ENCODE data around the gene SMIM12. TPM values are rescaled to one million over a fixed set of nuclear protein-coding genes. Genes with fewer than 3 reads are reported as not detected.

SMIM12 gene
- polyA plus RNA-seq, 3 donors, result 31.8 to 121 (median 93.7) TPM

DNA sequence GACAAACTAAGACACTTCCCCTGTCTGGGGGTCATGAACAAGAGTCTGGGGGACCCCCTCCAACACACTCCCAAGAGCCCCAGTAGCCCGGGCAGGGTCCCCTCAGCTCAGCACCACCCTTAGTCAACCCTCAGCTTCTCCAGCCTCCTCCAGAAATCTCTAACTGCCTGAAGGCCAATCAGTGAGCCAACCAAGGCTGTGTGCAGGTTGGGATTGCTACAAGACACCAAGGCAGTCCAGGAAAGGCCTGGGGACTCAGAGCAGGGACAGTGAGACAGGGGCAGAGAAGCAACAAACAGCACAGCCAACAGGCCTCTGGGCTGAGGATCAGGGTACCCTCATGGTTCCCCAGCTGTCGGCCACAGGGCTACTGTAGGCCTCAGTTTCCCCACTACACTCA, 13.3 kb downstream of the SMIM12 start:
- Histone ChIP-seq H3K36me3 (replicated peaks in 1 of 2; ENCODE audit: control insufficient read depth in 1 of 2, insufficient read depth in 2 of 2, low read length in 2 of 2) (peaks cover 13 to 39% of the 10 kb centered on the region in 2 donors), H3K9ac (ENCODE audit: insufficient read depth, low read length, poor library complexity, severe bottlenecking) (no peak overlapping the region), H2AFZ (ENCODE audit: insufficient read depth, low read depth, low read length, poor library complexity, severe bottlenecking) (no peak overlapping the region), H3K79me2 (ENCODE audit: insufficient read depth, low read length) (peaks cover 4% of the 10 kb centered on the region), H4K20me1 (ENCODE audit: insufficient read depth, low read length) (peaks cover 60% of the 10 kb centered on the region), H3K4me3 (replicated peaks in 1 of 3; ENCODE audit: low read depth in 2 of 3, low read length in 3 of 3) (no peak overlapping the region), H3K4me1 (ENCODE audit: control insufficient read depth in 1 of 2, insufficient read depth in 2 of 2, low read length in 2 of 2) (no peaks in the 10 kb centered on the region), H3K4me2 (replicated peaks; ENCODE audit: extremely low read depth, low read length, poor library complexity, severe bottlenecking) (no peak overlapping the region), H3K9me3 (replicated peaks in 1 of 2; ENCODE audit: control insufficient read depth in 1 of 2, insufficient read depth in 1 of 2, low read length in 2 of 2) (no peaks in the 10 kb centered on the region), H3K27ac (ENCODE audit: low read depth in 1 of 2, low read length in 2 of 2) (no peak overlapping the region), H3K27me3 (ENCODE audit: control insufficient read depth in 2 of 2, insufficient read depth in 2 of 2, low read length in 2 of 2) (no peaks in the 10 kb centered on the region)
- TF ChIP-seq CTCF (IDR thresholded peaks at IDR 0.05), result no peak
- Mint-ChIP-seq H3K4me1 (peaks cover 15% of the 10 kb centered on the region), H3K4me3 (no peak overlapping the region), H3K27ac (peak overlapping the region in 1 of 7 donors; percentile 5), H3K9me3 (no peaks in the 10 kb centered on the region), H3K36me3 (peaks cover 28 to 30% of the 10 kb centered on the region in 2 donors), H3K27me3 (ENCODE audit: low read depth in 3 of 3) (peaks cover 0 to 3% (median 0%) of the 10 kb centered on the region in 3 donors)
- DNase-seq, result no peak
- no CpG with 5 or more reads among the region's 2 CpGs for WGBS (ENCODE audit: insufficient coverage)
- intact Hi-C loops (cut with micrococcal nuclease), result loop anchor here in 1 of 2 donors (5.0 kb wide), 1 partner anchor 186 kb away; the partner anchor contains the start of gene ZMYM6

GRCh38 chr1:34845131-34845901, 14.2 kb downstream of the SMIM12 start:
- Mint-ChIP-seq H3K27ac (peak overlapping the region in 1 of 7 donors; percentile 33), H3K4me1 (peaks cover 15% of the 10 kb centered on the region), H3K4me3 (no peak overlapping the region), H3K27me3 (ENCODE audit: low read depth in 3 of 3) (peaks cover 0 to 3% (median 0%) of the 10 kb centered on the region in 3 donors), H3K36me3 (peaks cover 20 to 22% of the 10 kb centered on the region in 2 donors), H3K9me3 (no peaks in the 10 kb centered on the region)
- 89% methylated on average over 7 of the region's 16 CpGs for WGBS (ENCODE audit: insufficient coverage)
- Histone ChIP-seq H4K20me1 (ENCODE audit: insufficient read depth, low read length) (peaks cover 53% of the 10 kb centered on the region), H3K4me2 (replicated peaks; ENCODE audit: extremely low read depth, low read length, poor library complexity, severe bottlenecking) (no peak overlapping the region), H3K79me2 (ENCODE audit: insufficient read depth, low read length) (no peaks in the 10 kb centered on the region), H3K9ac (ENCODE audit: insufficient read depth, low read length, poor library complexity, severe bottlenecking) (no peak overlapping the region), H3K9me3 (replicated peaks in 1 of 2; ENCODE audit: control insufficient read depth in 1 of 2, insufficient read depth in 1 of 2, low read length in 2 of 2) (no peaks in the 10 kb centered on the region), H3K4me3 (replicated peaks in 1 of 3; ENCODE audit: low read depth in 2 of 3, low read length in 3 of 3) (no peak overlapping the region), H3K27ac (ENCODE audit: low read depth in 1 of 2, low read length in 2 of 2) (no peak overlapping the region), H3K4me1 (ENCODE audit: control insufficient read depth in 1 of 2, insufficient read depth in 2 of 2, low read length in 2 of 2) (no peaks in the 10 kb centered on the region), H3K36me3 (replicated peaks in 1 of 2; ENCODE audit: control insufficient read depth in 1 of 2, insufficient read depth in 2 of 2, low read length in 2 of 2) (peaks cover 10 to 30% of the 10 kb centered on the region in 2 donors), H3K27me3 (ENCODE audit: control insufficient read depth in 2 of 2, insufficient read depth in 2 of 2, low read length in 2 of 2) (no peaks in the 10 kb centered on the region), H2AFZ (ENCODE audit: insufficient read depth, low read depth, low read length, poor library complexity, severe bottlenecking) (no peak overlapping the region)
- TF ChIP-seq CTCF (IDR thresholded peaks at IDR 0.05), result no peak
- DNase-seq, result no peak
- intact Hi-C loops (cut with micrococcal nuclease), result loop anchor here in 1 of 2 donors (5.0 kb wide), 1 partner anchor 187 kb away; the partner anchor contains the start of gene ZMYM6
